Body of pancreas (tissue), 4 donors: ENCODE measurements around the gene PDE6D.

Experiments
- POLR2A ChIP-seq, 3 donors: fragments of 450-650 bp; IDR thresholded peaks; one replicate each; pipeline ENCODE4 v1.6.1; 2016; ENCODE audit warnings: antibody characterized with exemption in 3 of 3, mild to moderate bottlenecking in 2 of 3
- TF ChIP-seq, protein P1 (sequence below), 7 experiments: fragments of 450-650 bp in 4 of 7; fragments of 200-600 bp in 3 of 7; sonication (generic) in 3 of 7; IDR thresholded peaks; one replicate each; pipeline ENCODE4 v1.5.1; 2016 to 2019; ENCODE audit warnings: antibody characterized with exemption in 7 of 7

DNA sequence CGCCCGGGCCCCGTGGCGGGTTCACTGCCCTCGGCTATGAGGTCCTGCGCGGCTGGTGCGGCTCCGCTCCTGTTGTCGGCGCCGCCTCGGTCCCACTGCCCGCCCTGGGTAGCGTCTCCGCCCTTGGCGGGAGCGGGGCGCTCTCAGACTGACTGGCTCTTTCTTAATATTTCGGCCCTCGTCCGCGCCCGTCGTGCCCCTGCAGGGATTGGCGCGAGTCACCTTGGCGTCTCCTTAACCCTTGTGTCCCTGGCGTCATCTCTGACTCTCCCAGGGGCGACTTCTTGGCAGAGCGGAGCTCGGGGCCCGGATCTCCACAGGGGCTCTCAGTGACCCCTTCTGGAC lies 71.5 kb downstream of the PDE6D start:
- TF ChIP-seq, protein P1, sequence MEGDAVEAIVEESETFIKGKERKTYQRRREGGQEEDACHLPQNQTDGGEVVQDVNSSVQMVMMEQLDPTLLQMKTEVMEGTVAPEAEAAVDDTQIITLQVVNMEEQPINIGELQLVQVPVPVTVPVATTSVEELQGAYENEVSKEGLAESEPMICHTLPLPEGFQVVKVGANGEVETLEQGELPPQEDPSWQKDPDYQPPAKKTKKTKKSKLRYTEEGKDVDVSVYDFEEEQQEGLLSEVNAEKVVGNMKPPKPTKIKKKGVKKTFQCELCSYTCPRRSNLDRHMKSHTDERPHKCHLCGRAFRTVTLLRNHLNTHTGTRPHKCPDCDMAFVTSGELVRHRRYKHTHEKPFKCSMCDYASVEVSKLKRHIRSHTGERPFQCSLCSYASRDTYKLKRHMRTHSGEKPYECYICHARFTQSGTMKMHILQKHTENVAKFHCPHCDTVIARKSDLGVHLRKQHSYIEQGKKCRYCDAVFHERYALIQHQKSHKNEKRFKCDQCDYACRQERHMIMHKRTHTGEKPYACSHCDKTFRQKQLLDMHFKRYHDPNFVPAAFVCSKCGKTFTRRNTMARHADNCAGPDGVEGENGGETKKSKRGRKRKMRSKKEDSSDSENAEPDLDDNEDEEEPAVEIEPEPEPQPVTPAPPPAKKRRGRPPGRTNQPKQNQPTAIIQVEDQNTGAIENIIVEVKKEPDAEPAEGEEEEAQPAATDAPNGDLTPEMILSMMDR (IDR thresholded peaks at IDR 0.05): no peak
- peak in 2 of 3 donors; percentile 65 to 66 for TF ChIP-seq POLR2A (IDR thresholded peaks at IDR 0.05)
